ENCODE results near the gene TMEM54.

The TMEM54 gene

GRCh38 chr1:32900956-32901822 lies at the start of gene TMEM54:
Gene TMEM54, minus strand, starts transcription at chr1:32901389. Its CDS starts 151 bp downstream, at chr1:32901238.
- FAIRE-seq: no peak

GRCh38 chr1:32949519-32949918 lies 48.3 kb upstream of the TMEM54 start:
- FAIRE-seq: no peak

GRCh38 chr1:32948905-32949304 lies 47.7 kb upstream of the TMEM54 start:
- FAIRE-seq: no peak

GRCh38 chr1:32948390-32948722 lies 47.2 kb upstream of the TMEM54 start:
- no peak for FAIRE-seq

GRCh38 chr1:32947669-32948389 lies 46.6 kb upstream of the TMEM54 start:
- no peak for FAIRE-seq

- no peak for FAIRE-seq
These were observed 45.2 kb upstream of the TMEM54 start for GRCh38 chr1:32946413-32946812.

GRCh38 chr1:32944180-32944579 lies 43.0 kb upstream of the TMEM54 start:
- no peak for FAIRE-seq

GRCh38 chr1:32939655-32940371 lies 38.6 kb upstream of the TMEM54 start:
- FAIRE-seq: no peak

- FAIRE-seq: no peak
These were observed 35.9 kb upstream of the TMEM54 start for GRCh38 chr1:32937061-32937460.

GRCh38 chr1:32934535-32934934 lies 33.3 kb upstream of the TMEM54 start:
- FAIRE-seq: no peak

GRCh38 chr1:32933742-32934322 lies 32.6 kb upstream of the TMEM54 start:
- FAIRE-seq: no peak

- no peak for FAIRE-seq
These were observed 30.6 kb upstream of the TMEM54 start for GRCh38 chr1:32931760-32932159.

GRCh38 chr1:32929366-32929765 lies 28.2 kb upstream of the TMEM54 start:
- no peak for FAIRE-seq

GRCh38 chr1:32928715-32929114 lies 27.5 kb upstream of the TMEM54 start:
- FAIRE-seq: no peak

GRCh38 chr1:32928285-32928684 lies 27.1 kb upstream of the TMEM54 start:
- FAIRE-seq: no peak

- no peak for FAIRE-seq
These were observed 26.3 kb upstream of the TMEM54 start for GRCh38 chr1:32927441-32927840.

- FAIRE-seq: no peak
These were observed 25.4 kb upstream of the TMEM54 start for GRCh38 chr1:32926562-32926961.

- no peak for FAIRE-seq
These were observed 24.4 kb upstream of the TMEM54 start for GRCh38 chr1:32925403-32926162.

GRCh38 chr1:32924881-32925344 lies 23.7 kb upstream of the TMEM54 start:
- FAIRE-seq: no peak

- FAIRE-seq: no peak
These were observed 19.6 kb upstream of the TMEM54 start for GRCh38 chr1:32920833-32921232.

GRCh38 chr1:32919811-32920733 lies 18.9 kb upstream of the TMEM54 start:
- FAIRE-seq: no peak

Data from G401.6 (cell line).